ENCODE measurements around the gene TACC2. TPM values are rescaled to one million over a fixed set of nuclear protein-coding genes. Genes with fewer than 3 reads are reported as not detected.

Gene TACC2
- total and polyA plus RNA-seq, 2 donors (not counting 1 experiment from before 2014, with no cell fraction given) = not detected

DNA sequence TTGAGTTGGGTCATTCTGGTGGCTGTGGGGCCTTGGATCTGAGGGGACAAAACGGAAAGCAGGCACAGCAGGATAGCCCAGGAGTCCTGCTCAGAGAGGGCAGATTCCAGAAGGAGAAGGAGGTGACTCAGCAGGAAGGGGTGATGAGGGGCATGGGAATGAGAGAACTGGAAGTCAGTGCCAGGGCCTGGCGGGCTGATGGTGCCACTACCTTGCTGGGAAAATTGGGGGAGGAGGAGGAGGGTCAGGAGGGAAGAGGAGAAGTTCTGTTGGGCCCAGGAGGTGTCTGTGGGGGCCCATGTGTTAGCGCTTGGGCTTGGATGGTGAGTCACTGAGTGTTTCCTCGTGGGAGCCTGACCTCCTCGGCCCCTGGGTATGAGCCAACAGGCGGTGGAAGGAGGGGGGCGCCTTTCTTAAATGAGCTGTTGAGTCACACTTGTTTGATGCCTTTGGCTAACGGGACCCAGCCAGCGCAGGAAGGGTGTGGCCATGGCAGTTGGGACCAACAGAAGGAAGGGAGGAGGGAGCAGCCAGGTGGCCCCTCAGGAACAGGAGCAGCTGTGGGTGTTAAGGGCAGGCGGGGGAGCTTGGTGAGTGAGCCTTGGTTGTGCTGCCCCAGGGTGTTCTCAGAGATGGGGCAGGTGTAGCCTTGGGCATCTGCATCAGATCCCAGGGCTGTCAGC is 152.1 kb downstream of the TACC2 start:
- H3K9me3 ChIP-seq (ENCODE audit: control extremely low read depth in 1 of 3, control insufficient read depth in 2 of 3, insufficient read depth in 1 of 3, low read length in 2 of 3) = peaks cover 0 to 5% (median 5%) of the 10 kb centered on the region in 3 donors
- DNase-seq (no peak), ATAC-seq (ENCODE audit: low read depth) (no peak)
- H3K36me3 ChIP-seq (replicated peaks in 1 of 2; ENCODE audit: control extremely low read depth in 1 of 2, control insufficient read depth in 1 of 2, extremely low read depth in 1 of 2, insufficient read depth in 2 of 2, low read length in 1 of 2) = no peaks in the 10 kb centered on the region
- no peak overlapping the region for H3K27ac Mint-ChIP-seq
- H2AFZ ChIP-seq (ENCODE audit: insufficient read depth, low read depth, low read length, poor library complexity, severe bottlenecking) = no peak overlapping the region
- no peak overlapping the region for H3K4me3 Mint-ChIP-seq
- TF ChIP-seq EZH2 (IDR thresholded peaks at IDR 0.05; ENCODE audit: borderline replicate concordance, insufficient read depth, low read depth, low read length, poor library complexity, severe bottlenecking) = no peak
- no peak for TF ChIP-seq CTCF (IDR thresholded peaks at IDR 0.05)
- intact Hi-C loops (cut with micrococcal nuclease) = no loop called here
- H3K9ac ChIP-seq (ENCODE audit: low read length) = no peak overlapping the region
- H3K4me2 ChIP-seq (replicated peaks; ENCODE audit: low read depth, low read length, poor library complexity, severe bottlenecking) = no peak overlapping the region
- H3K79me2 ChIP-seq (ENCODE audit: control insufficient read depth, insufficient read depth, low read length) = no peaks in the 10 kb centered on the region
- peaks cover 12% of the 10 kb centered on the region for H3K27me3 Mint-ChIP-seq
- no peak overlapping the region for H3K4me3 ChIP-seq (ENCODE audit: control extremely low read depth in 1 of 5, extremely low read depth in 1 of 5, insufficient read depth in 1 of 5, low read depth in 2 of 5, low read length in 4 of 5)
- no peaks in the 10 kb centered on the region for H3K4me1 Mint-ChIP-seq
- 55% methylated on average over 10 of the region's 10 CpGs for WGBS (ENCODE audit: insufficient coverage)
- H3K9me3 Mint-ChIP-seq (ENCODE audit: insufficient read depth) = peaks cover 5% of the 10 kb centered on the region
- H3K27ac ChIP-seq (ENCODE audit: low read length in 2 of 2) = no peak overlapping the region
- H3K27me3 ChIP-seq (replicated peaks in 1 of 4; ENCODE audit: control extremely low read depth in 1 of 4, control insufficient read depth in 3 of 4, insufficient read depth in 4 of 4, low read length in 3 of 4) = no peaks in the 10 kb centered on the region
- H4K20me1 ChIP-seq (ENCODE audit: control insufficient read depth, insufficient read depth, low read length, poor library complexity, severe bottlenecking) = no peaks in the 10 kb centered on the region
- H3K4me1 ChIP-seq (ENCODE audit: control insufficient read depth in 2 of 2, insufficient read depth in 2 of 2, low read length in 2 of 2) = no peaks in the 10 kb centered on the region
- ChIA-PET CTCF (no interaction called here), POLR2A (no interaction called here)

DNA sequence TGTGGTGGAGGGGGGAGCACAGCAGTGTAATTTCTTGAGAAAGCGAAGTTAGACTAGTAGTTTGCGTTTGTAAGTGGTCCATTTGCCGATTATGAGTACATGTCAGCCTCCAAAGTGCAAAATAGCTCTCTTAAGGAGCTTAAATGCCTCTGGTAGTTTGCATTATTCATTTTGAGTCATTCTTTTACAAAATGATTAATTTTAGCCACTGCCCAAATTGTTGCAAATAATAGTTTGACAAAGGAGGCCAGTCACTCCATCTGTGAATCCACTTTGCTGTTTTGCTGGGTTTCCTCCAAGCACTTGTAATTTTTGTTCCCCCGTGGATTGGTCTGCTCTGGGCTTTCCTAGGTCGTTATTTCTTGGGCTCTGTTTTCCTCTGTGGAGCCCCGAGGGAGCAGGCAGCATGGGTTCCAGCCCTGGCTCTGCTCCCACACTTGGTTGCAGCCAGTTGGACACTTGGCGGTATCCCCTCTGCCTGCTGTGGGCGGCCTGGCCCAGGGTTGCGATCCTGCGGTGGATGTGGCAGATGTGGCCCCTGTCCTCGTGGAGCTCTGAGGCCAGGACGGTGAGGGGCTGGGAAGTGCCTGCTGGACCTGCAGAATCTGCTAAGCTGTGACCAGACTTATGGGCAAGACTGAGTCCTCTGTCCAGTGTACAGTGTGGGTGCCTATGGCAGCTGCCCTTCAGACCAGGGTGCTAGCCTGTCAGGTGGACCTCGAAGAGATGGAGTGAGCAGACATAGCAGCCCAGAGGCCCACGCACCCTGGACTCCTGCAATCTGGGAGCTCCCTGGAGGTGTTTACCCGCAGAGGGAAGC is 153.1 kb downstream of the TACC2 start:
- no peak for ATAC-seq (ENCODE audit: low read depth)
- ChIA-PET POLR2A (no interaction called here), CTCF (interaction anchor here (1.0 kb wide), 1 partner anchor 9 kb away, joined by 3 read pairs; no protein-coding TSS in a partner anchor)
- Histone ChIP-seq H3K9ac (ENCODE audit: low read length) (no peak overlapping the region), H3K27me3 (replicated peaks in 1 of 4; ENCODE audit: control extremely low read depth in 1 of 4, control insufficient read depth in 3 of 4, insufficient read depth in 4 of 4, low read length in 3 of 4) (no peaks in the 10 kb centered on the region), H3K9me3 (ENCODE audit: control extremely low read depth in 1 of 3, control insufficient read depth in 2 of 3, insufficient read depth in 1 of 3, low read length in 2 of 3) (peaks cover 0 to 5% (median 5%) of the 10 kb centered on the region in 3 donors), H3K79me2 (ENCODE audit: control insufficient read depth, insufficient read depth, low read length) (no peaks in the 10 kb centered on the region), H4K20me1 (ENCODE audit: control insufficient read depth, insufficient read depth, low read length, poor library complexity, severe bottlenecking) (no peaks in the 10 kb centered on the region), H3K4me3 (ENCODE audit: control extremely low read depth in 1 of 5, extremely low read depth in 1 of 5, insufficient read depth in 1 of 5, low read depth in 2 of 5, low read length in 4 of 5) (no peak overlapping the region), H3K4me2 (replicated peaks; ENCODE audit: low read depth, low read length, poor library complexity, severe bottlenecking) (no peak overlapping the region), H2AFZ (ENCODE audit: insufficient read depth, low read depth, low read length, poor library complexity, severe bottlenecking) (no peak overlapping the region), H3K36me3 (replicated peaks in 1 of 2; ENCODE audit: control extremely low read depth in 1 of 2, control insufficient read depth in 1 of 2, extremely low read depth in 1 of 2, insufficient read depth in 2 of 2, low read length in 1 of 2) (no peaks in the 10 kb centered on the region), H3K27ac (ENCODE audit: low read length in 2 of 2) (no peak overlapping the region), H3K4me1 (ENCODE audit: control insufficient read depth in 2 of 2, insufficient read depth in 2 of 2, low read length in 2 of 2) (no peaks in the 10 kb centered on the region)
- no peak for TF ChIP-seq CTCF (IDR thresholded peaks at IDR 0.05)
- no peak for TF ChIP-seq EZH2 (IDR thresholded peaks at IDR 0.05; ENCODE audit: borderline replicate concordance, insufficient read depth, low read depth, low read length, poor library complexity, severe bottlenecking)
- H3K9me3 Mint-ChIP-seq (ENCODE audit: insufficient read depth) = peaks cover 9% of the 10 kb centered on the region
- no peak overlapping the region for H3K4me3 Mint-ChIP-seq
- no peaks in the 10 kb centered on the region for H3K4me1 Mint-ChIP-seq
- intact Hi-C loops (cut with micrococcal nuclease) = no loop called here
- no peak overlapping the region for H3K27ac Mint-ChIP-seq
- DNase-seq = no peak
- WGBS (ENCODE audit: insufficient coverage) = 74% methylated on average over 14 of the region's 15 CpGs
- H3K27me3 Mint-ChIP-seq = peaks cover 12% of the 10 kb centered on the region

Data from B cell (primary cell).